SK-N-SH (cell line): ENCODE measurements around the gene MRPL52. TPM values are rescaled to one million over a fixed set of nuclear protein-coding genes. Genes with fewer than 3 reads are reported as not detected.

ENCODE experiments used
- CTCF ChIA-PET: fragments of 300-600, 350-600 bp; formaldehyde crosslinking; extraction: SDS; loops from one replicate; lab custom pipeline; 2021; lab: Yijun Ruan, JAX
- POLR2A ChIA-PET: fragments of 350-600 bp; sonication (Branson Sonifier 250); formaldehyde crosslinking; extraction: SDS; loops from one replicate; lab custom pipeline; 2020; ENCODE audit warnings: antibody characterized with exemption, inconsistent platforms; lab: Yijun Ruan, JAX
- DNase-seq: peaks from one replicate; pipeline ENCODE4 v3.0.0; 2012
- H2AFZ ChIP-seq: fragments of 200-600 bp; sonication (generic); 2 replicates; pipeline ENCODE4 v1.8.1; 2016; ENCODE audit warnings: antibody characterized with exemption, mild to moderate bottlenecking, low read depth
- H3F3A ChIP-seq: fragments of 200-600 bp; sonication (generic); replicated peaks from 2 replicates; pipeline ENCODE3; 2016; ENCODE audit warnings: antibody characterized with exemption, mild to moderate bottlenecking; ENCODE audit not compliant: insufficient read depth
- H3K27ac ChIP-seq, 2 experiments: fragments of 200-500 bp in 1 of 2; fragments of 200-600 bp in 1 of 2; sonication (Bioruptor generic) in 1 of 2; sonication (generic), shearing (Covaris generic) in 1 of 2; 2 replicates each; pipeline versions ENCODE4 v1.5.1 to v1.6.1; 2014 to 2016; ENCODE audit warnings: low read depth in 2 of 2, inconsistent platforms in 1 of 2, low read length in 1 of 2, mild to moderate bottlenecking in 1 of 2, mixed read lengths in 1 of 2
- H3K27me3 ChIP-seq: fragments of 200-600 bp; sonication (generic), shearing (Covaris generic); 2 replicates; pipeline ENCODE4 v1.6.1; 2016; ENCODE audit warnings: mixed run types; ENCODE audit not compliant: insufficient read depth
- H3K36me3 ChIP-seq, 2 experiments: fragments of 200-500 bp in 1 of 2; fragments of 200-600 bp in 1 of 2; sonication (Bioruptor generic) in 1 of 2; sonication (generic) in 1 of 2; replicated peaks in 1 of 2; 2 replicates each; pipeline versions ENCODE3 to v1.5.1; 2014 to 2016; ENCODE audit warnings: low read length in 1 of 2, mild to moderate bottlenecking in 1 of 2; ENCODE audit not compliant: insufficient read depth in 2 of 2, control insufficient read depth in 1 of 2
- H3K4me1 ChIP-seq, 2 experiments: fragments of 200-500 bp in 1 of 2; fragments of 200-600 bp in 1 of 2; sonication (Bioruptor generic) in 1 of 2; sonication (generic), shearing (Covaris generic) in 1 of 2; 2 replicates each; pipeline versions ENCODE4 v1.5.1 to v1.6.1; 2014 to 2016; ENCODE audit warnings: low read depth in 1 of 2, low read length in 1 of 2, mixed run types in 1 of 2; ENCODE audit not compliant: insufficient read depth in 2 of 2, control insufficient read depth in 1 of 2
- H3K4me2 ChIP-seq: fragments of 200-600 bp; sonication (generic), shearing (Covaris generic); 2 replicates; pipeline ENCODE4 v1.6.1; 2017; ENCODE audit warnings: mixed run types
- H3K4me3 ChIP-seq, 2 experiments: fragments of 200-500 bp in 1 of 2; fragments of 200-600 bp in 1 of 2; sonication (Bioruptor generic) in 1 of 2; sonication (generic), shearing (Covaris generic) in 1 of 2; 2 replicates each; pipeline versions ENCODE4 v1.5.1 to v1.8.1; 2014 to 2016; ENCODE audit warnings: low read depth in 2 of 2, inconsistent platforms in 1 of 2, low read length in 1 of 2, mild to moderate bottlenecking in 1 of 2, mixed read lengths in 1 of 2, moderate library complexity in 1 of 2
- H3K79me2 ChIP-seq: fragments of 200-600 bp; sonication (generic); 2 replicates; pipeline ENCODE4 v1.8.1; 2017; ENCODE audit warnings: mild to moderate bottlenecking; ENCODE audit not compliant: insufficient read depth
- H3K9ac ChIP-seq: fragments of 200-600 bp; sonication (generic); 2 replicates; pipeline ENCODE4 v1.6.1; 2017; ENCODE audit warnings: mixed run types
- H3K9me2 ChIP-seq: fragments of 200-600 bp; sonication (generic); 2 replicates; pipeline ENCODE4 v1.6.1; 2017; ENCODE audit warnings: mixed run types
- H3K9me3 ChIP-seq: fragments of 200-600 bp; sonication (generic); 2 replicates; pipeline ENCODE4 v1.6.1; 2017; ENCODE audit warnings: mixed run types, mild to moderate bottlenecking, moderate library complexity
- H4K20me1 ChIP-seq: fragments of 200-600 bp; sonication (generic); 2 replicates; pipeline ENCODE4 v1.6.1; 2017; ENCODE audit warnings: mild to moderate bottlenecking, mixed run types; ENCODE audit not compliant: insufficient read depth
- CHD2 ChIP-seq: fragments of 150-350 bp; IDR thresholded peaks from 2 replicates; pipeline ENCODE4 v1.6.1; 2018; ENCODE audit warnings: low read length; ENCODE audit not compliant: partially characterized antibody
- ELF1 ChIP-seq: IDR thresholded peaks from 2 replicates; pipeline ENCODE4 v1.4.0; 2012
- EZH2phosphoT487 ChIP-seq: fragments of 200-600 bp; sonication (generic); IDR thresholded peaks from 2 replicates; pipeline ENCODE4 v1.6.1; 2017; ENCODE audit warnings: low read depth, mixed run types, mild to moderate bottlenecking, antibody characterized with exemption, moderate library complexity, borderline replicate concordance
- FOXJ3 ChIP-seq: sonication (generic); formaldehyde crosslinking; IDR thresholded peaks from 2 replicates; pipeline ENCODE4 v1.5.1; 2020; ENCODE audit warnings: mild to moderate bottlenecking, missing genetic modification reagents
- FOXM1 ChIP-seq: IDR thresholded peaks from 2 replicates; pipeline ENCODE4 v1.4.0; 2012; ENCODE audit warnings: low read depth, mild to moderate bottlenecking
- JUND ChIP-seq: IDR thresholded peaks from 2 replicates; pipeline ENCODE4 v1.4.0; 2012
- MEF2A ChIP-seq: IDR thresholded peaks from 2 replicates; pipeline ENCODE4 v1.4.0; 2012; ENCODE audit warnings: low read depth, borderline replicate concordance
- NRF1 ChIP-seq: IDR thresholded peaks from 2 replicates; pipeline ENCODE4 v1.6.1; 2012; ENCODE audit warnings: low read depth, mild to moderate bottlenecking, low read length
- RAD21 ChIP-seq: IDR thresholded peaks from 2 replicates; pipeline ENCODE4 v1.6.1; 2012; ENCODE audit warnings: mild to moderate bottlenecking, low read length
- RFX5 ChIP-seq: IDR thresholded peaks from 2 replicates; pipeline ENCODE4 v1.6.1; 2012; ENCODE audit warnings: mild to moderate bottlenecking, improper control_type of control experiment, low read length
- RXRA ChIP-seq: IDR thresholded peaks from 2 replicates; pipeline ENCODE4 v1.4.0; 2012; ENCODE audit warnings: low read depth, mild to moderate bottlenecking, borderline replicate concordance
- SIN3A ChIP-seq: IDR thresholded peaks from 2 replicates; pipeline ENCODE4 v1.6.1; 2012; ENCODE audit warnings: low read depth, mild to moderate bottlenecking, low read length, moderate library complexity, borderline replicate concordance
- TAF1 ChIP-seq: IDR thresholded peaks from 2 replicates; pipeline ENCODE4 v1.6.1; 2012; ENCODE audit warnings: low read depth, mild to moderate bottlenecking, low read length, moderate library complexity, borderline replicate concordance
- TCF12 ChIP-seq: IDR thresholded peaks from 2 replicates; pipeline ENCODE4 v1.4.0; 2012
- ZBTB33 ChIP-seq: IDR thresholded peaks from 2 replicates; pipeline ENCODE4 v1.4.0; 2012; ENCODE audit warnings: low read depth, borderline replicate concordance
- WGBS: methylation state at CpG from one replicate; pipeline ENCODE4 v1.1.6; 2017; ENCODE audit warnings: low lambda C conversion rate; 5-methylcytosine and 5-hydroxymethylcytosine counted together
- polyA plus RNA-seq, 3 experiments: library from polyadenylated mRNA; depleted of rRNA; stranded (reverse); fragments of >200 nt; gene quantifications; 2 replicates each; pipeline ENCODE4 v1.2.3, GENCODE V29; 2012
- TF ChIP-seq, protein P1 (sequence below): IDR thresholded peaks from 2 replicates; pipeline ENCODE4 v1.4.0; 2012; ENCODE audit warnings: low read depth
- TF ChIP-seq, protein P2 (sequence below): IDR thresholded peaks from 2 replicates; pipeline ENCODE4 v1.6.1; 2012; ENCODE audit warnings: mild to moderate bottlenecking, low read depth, low read length, moderate library complexity

The MRPL52 gene
- polyA plus RNA-seq, 1 of the 3 experiments (the other 2 are of a cell fraction), result 116 TPM

- ChIA-PET POLR2A (interaction anchor here (1.7 to 2.6 kb wide), 2 partner anchors 8 to 11 kb away, joined by 6 to 12 read pairs; partner anchors contain the start of gene MRPL52), CTCF (interaction anchor here (0.8 to 6.2 kb wide), 4 partner anchors 11 to 143 kb away, joined by 3 to 59 read pairs (median 26); no protein-coding TSS in a partner anchor)
- H3K27ac ChIP-seq, result peak overlapping the region in 1 of 2 experiments; percentile 64; a peak in 2 of 4 replicates
- H3K4me3 ChIP-seq, result peak overlapping the region; percentile 54 to 71
- H3K36me3 ChIP-seq, result peaks cover 15 to 19% of the 10 kb centered on the region in 2 experiments
- H3K27me3 ChIP-seq, result no peaks in the 10 kb centered on the region
- peak overlapping the region; percentile 88 for H3K9ac ChIP-seq
- 78% methylated on average over 20 of the region's 25 CpGs for WGBS
- peak overlapping the region; percentile 76 for H3K4me2 ChIP-seq
- H3F3A ChIP-seq, result peaks cover 10% of the 10 kb centered on the region
- peaks cover 0 to 10% of the 10 kb centered on the region in 2 experiments; a peak in 1 of 4 replicates for H3K4me1 ChIP-seq
- no peaks in the 10 kb centered on the region for H3K9me3 ChIP-seq
- no peak overlapping the region for H2AFZ ChIP-seq
- H3K79me2 ChIP-seq, result peaks cover 44% of the 10 kb centered on the region
- TF ChIP-seq TAF1 (0 out of 2 replicates have a peak, but pooled peaks have one; percentile 16), NRF1 (no peak)
- TF ChIP-seq, all 33 proteins: peak for 1
- H3K9me2 ChIP-seq, result no peaks in the 10 kb centered on the region
- H4K20me1 ChIP-seq, result no peaks in the 10 kb centered on the region
- no peak for DNase-seq
These were observed 8.3 kb downstream of the MRPL52 start for GRCh38 chr14:22837750-22838538.

GRCh38 chr14:22838631-22839041, 8.9 kb downstream of the MRPL52 start:
- Histone ChIP-seq H4K20me1 (no peaks in the 10 kb centered on the region), H3K36me3 (peaks cover 9 to 20% of the 10 kb centered on the region in 2 experiments), H3K4me1 (peaks cover 0 to 10% of the 10 kb centered on the region in 2 experiments; a peak in 1 of 4 replicates), H2AFZ (no peak overlapping the region), H3K9me2 (no peaks in the 10 kb centered on the region), H3K79me2 (peaks cover 44% of the 10 kb centered on the region), H3K27me3 (no peaks in the 10 kb centered on the region), H3F3A (peaks cover 9% of the 10 kb centered on the region), H3K9ac (peak overlapping the region; percentile 88; the same call in 1 of the 2 replicates), H3K27ac (no peak overlapping the region), H3K4me2 (peak overlapping the region; percentile 76), H3K9me3 (no peaks in the 10 kb centered on the region), H3K4me3 (peak overlapping the region in 1 of 2 experiments; percentile 71; a peak in 2 of 4 replicates)
- DNase-seq, result no peak
- POLR2A ChIA-PET, result interaction anchor here (1.7 to 2.6 kb wide), 2 partner anchors 8 to 10 kb away, joined by 6 to 12 read pairs; partner anchors contain the start of gene MRPL52
- WGBS, result 80% methylated on average over 3 of the region's 6 CpGs
- CTCF ChIA-PET, result interaction anchor here (0.8 to 6.2 kb wide), 4 partner anchors 10 to 282 kb away, joined by 3 to 59 read pairs (median 22); no protein-coding TSS in a partner anchor
- TF ChIP-seq ELF1, result no peak
- TF ChIP-seq, protein P1, sequence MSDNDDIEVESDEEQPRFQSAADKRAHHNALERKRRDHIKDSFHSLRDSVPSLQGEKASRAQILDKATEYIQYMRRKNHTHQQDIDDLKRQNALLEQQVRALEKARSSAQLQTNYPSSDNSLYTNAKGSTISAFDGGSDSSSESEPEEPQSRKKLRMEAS, result no peak
- TF ChIP-seq ZBTB33, result no peak
- TF ChIP-seq CHD2, result no peak
- no peak for TF ChIP-seq JUND
- no peak for TF ChIP-seq RAD21
- no peak for TF ChIP-seq MEF2A
- no peak for TF ChIP-seq TCF12
- no peak for TF ChIP-seq EZH2phosphoT487
- TF ChIP-seq RXRA, result no peak
- TF ChIP-seq FOXM1, result no peak
- no peak for TF ChIP-seq SIN3A
- no peak for TF ChIP-seq RFX5
- no peak for TF ChIP-seq FOXJ3 (CRISPR knock-in tag)
- TF ChIP-seq, protein P2, sequence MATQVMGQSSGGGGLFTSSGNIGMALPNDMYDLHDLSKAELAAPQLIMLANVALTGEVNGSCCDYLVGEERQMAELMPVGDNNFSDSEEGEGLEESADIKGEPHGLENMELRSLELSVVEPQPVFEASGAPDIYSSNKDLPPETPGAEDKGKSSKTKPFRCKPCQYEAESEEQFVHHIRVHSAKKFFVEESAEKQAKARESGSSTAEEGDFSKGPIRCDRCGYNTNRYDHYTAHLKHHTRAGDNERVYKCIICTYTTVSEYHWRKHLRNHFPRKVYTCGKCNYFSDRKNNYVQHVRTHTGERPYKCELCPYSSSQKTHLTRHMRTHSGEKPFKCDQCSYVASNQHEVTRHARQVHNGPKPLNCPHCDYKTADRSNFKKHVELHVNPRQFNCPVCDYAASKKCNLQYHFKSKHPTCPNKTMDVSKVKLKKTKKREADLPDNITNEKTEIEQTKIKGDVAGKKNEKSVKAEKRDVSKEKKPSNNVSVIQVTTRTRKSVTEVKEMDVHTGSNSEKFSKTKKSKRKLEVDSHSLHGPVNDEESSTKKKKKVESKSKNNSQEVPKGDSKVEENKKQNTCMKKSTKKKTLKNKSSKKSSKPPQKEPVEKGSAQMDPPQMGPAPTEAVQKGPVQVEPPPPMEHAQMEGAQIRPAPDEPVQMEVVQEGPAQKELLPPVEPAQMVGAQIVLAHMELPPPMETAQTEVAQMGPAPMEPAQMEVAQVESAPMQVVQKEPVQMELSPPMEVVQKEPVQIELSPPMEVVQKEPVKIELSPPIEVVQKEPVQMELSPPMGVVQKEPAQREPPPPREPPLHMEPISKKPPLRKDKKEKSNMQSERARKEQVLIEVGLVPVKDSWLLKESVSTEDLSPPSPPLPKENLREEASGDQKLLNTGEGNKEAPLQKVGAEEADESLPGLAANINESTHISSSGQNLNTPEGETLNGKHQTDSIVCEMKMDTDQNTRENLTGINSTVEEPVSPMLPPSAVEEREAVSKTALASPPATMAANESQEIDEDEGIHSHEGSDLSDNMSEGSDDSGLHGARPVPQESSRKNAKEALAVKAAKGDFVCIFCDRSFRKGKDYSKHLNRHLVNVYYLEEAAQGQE, result no peak
